HCT116 (cell line): ENCODE data around the gene ARL15.

ENCODE experiments used
- ATF3 ChIP-seq: IDR thresholded peaks from 2 replicates; pipeline ENCODE4 v1.6.1; 2012
- CEBPB ChIP-seq: IDR thresholded peaks from 2 replicates; pipeline ENCODE4 v1.6.1; 2012; ENCODE audit warnings: low read depth
- CTCF ChIP-seq, 3 experiments: fragments of 200-600 bp in 1 of 3; sonication (generic) in 1 of 3; IDR thresholded peaks in 2 of 3; conservative IDR thresholded peaks in 1 of 3; 2 replicates each; pipeline ENCODE4 v1.5.1; 2012 to 2017; ENCODE audit warnings: low read depth in 2 of 3, low read length in 2 of 3, antibody characterized with exemption in 1 of 3, borderline replicate concordance in 1 of 3, control low read depth in 1 of 3, mild to moderate bottlenecking in 1 of 3, mixed read lengths in 1 of 3, mixed run types in 1 of 3, moderate library complexity in 1 of 3; ENCODE audit not compliant: insufficient read depth in 1 of 3
- EZH2 ChIP-seq: fragments of 200-600 bp; sonication (generic); IDR thresholded peaks from 2 replicates; pipeline ENCODE4 v1.6.1; 2017; ENCODE audit warnings: antibody characterized with exemption, mixed run types
- FOSL1 ChIP-seq: IDR thresholded peaks from 2 replicates; pipeline ENCODE4 v1.6.1; 2012; ENCODE audit warnings: low read depth
- MAX ChIP-seq: IDR thresholded peaks from 2 replicates; pipeline ENCODE4 v1.6.1; 2012
- POLR2A ChIP-seq: IDR thresholded peaks from 2 replicates; pipeline ENCODE4 v1.7.0; 2011; ENCODE audit warnings: borderline replicate concordance; ENCODE audit not compliant: insufficient read depth, insufficient read length; ENCODE audit errors: extremely low read depth
- POLR2AphosphoS5 ChIP-seq: IDR thresholded peaks from 2 replicates; pipeline ENCODE4 v1.6.1; 2011; ENCODE audit warnings: mild to moderate bottlenecking, low read depth, low read length, moderate library complexity
- RAD21 ChIP-seq: IDR thresholded peaks from 2 replicates; pipeline ENCODE4 v1.6.1; 2012; ENCODE audit warnings: low read depth, mild to moderate bottlenecking
- SIN3A ChIP-seq: IDR thresholded peaks from 2 replicates; pipeline ENCODE4 v1.6.1; 2012; ENCODE audit warnings: low read depth
- SP1 ChIP-seq: IDR thresholded peaks from 2 replicates; pipeline ENCODE4 v1.6.1; 2012; ENCODE audit warnings: low read depth
- YY1 ChIP-seq: IDR thresholded peaks from 2 replicates; pipeline ENCODE4 v1.6.1; 2011; ENCODE audit warnings: low read length, low read depth, moderate library complexity, mild to moderate bottlenecking; ENCODE audit not compliant: insufficient replicate concordance; ENCODE audit errors: extremely low read depth
- ZNF274 ChIP-seq: fragments of 200-500 bp; sonication (Bioruptor generic); IDR thresholded peaks from 2 replicates; pipeline ENCODE4 v1.6.1; 2014; ENCODE audit warnings: mild to moderate bottlenecking, low read depth, low read length, inconsistent platforms

DNA sequence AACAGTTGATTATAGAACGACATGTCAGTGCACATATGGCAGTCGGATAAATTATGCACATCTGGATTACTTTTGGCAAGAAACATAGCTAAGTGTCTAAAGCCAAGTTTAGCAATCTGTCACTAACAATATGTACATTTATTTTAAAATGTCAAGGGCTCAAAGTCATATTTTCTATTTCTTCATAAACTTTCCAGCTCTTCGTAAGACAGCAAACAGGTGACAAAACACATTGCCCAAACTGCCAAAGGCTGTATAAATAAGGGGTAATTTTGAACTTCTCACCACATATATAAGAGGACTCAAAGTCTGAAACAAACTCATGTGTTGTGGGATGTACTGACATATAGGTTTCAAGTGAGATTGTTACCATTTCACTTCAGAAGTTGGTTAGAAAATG lies 237.2 kb downstream of the ARL15 start:
- TF ChIP-seq CTCF (IDR thresholded peaks at IDR 0.05 in 2 of 3, conservative IDR thresholded peaks at IDR 0.05 in 1 of 3; ENCODE audit: borderline replicate concordance in 1 of 3, insufficient read depth in 1 of 3, low read depth in 2 of 3, low read length in 2 of 3) (no peak), SP1 (no peak), ZNF274 (no peak), POLR2A (no peak), EZH2 (no peak), POLR2AphosphoS5 (no peak), CEBPB (no peak), MAX (no peak), YY1 (no peak), FOSL1 (no peak), SIN3A (no peak), RAD21 (no peak), ATF3 (no peak)
